GM19099 (cell line): ENCODE results near the gene NPPC.

Source experiments
- POLR2A ChIP-seq: IDR thresholded peaks from 3 replicates; pipeline ENCODE4 v1.6.1; 2011; ENCODE audit warnings: low read depth; ENCODE audit not compliant: insufficient read length; ENCODE audit errors: extremely low read depth

NPPC gene

DNA sequence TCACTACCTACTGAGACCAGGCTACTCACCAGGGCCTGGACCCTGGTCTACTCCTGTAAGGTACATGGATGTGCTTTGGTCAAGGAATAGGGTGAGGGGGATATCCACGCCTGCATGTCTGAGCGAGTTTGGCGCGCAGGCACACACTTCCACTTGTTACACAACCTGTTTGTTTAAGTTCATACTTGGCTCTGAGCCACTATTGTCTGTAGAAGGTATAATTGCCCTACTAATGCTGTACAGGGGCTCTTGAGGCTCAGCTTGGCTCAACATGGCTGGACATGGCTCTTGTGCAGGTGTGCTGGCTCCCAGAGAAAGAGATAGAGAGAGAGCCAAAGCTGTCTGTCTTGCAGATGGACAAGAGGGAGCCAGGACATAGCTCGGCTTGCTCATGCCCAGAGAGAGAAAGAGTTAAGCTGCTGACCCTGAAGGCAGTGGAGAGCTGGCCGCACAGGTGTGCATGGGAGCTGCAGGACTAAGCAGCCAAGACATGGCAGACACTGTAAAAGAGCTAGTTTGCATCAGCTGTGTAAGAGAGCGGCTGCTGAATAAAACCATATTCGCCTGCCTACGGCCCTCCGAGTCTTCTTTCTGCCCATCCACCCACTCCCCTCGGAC lies 35.2 kb downstream of the NPPC start:
- no peak for TF ChIP-seq POLR2A

DNA sequence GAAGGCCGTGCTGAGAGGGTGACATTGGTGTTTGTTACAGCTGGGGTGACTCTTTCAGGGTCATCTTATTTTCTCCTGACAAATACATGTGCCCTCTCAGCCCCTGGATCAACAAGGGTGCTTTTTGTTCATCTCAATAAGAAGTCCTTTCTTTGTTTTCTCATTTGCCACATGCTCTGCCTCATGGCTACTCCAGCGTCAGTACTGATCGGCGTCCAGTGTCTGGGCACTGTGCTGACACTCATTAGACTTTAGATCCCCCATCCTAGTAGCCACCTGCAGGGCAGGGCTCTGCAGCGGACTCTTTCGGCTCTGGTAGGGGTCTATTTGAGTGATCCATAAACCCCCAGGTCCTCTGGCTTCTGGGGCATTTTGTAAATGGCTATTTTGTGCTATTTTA lies 38.4 kb downstream of the NPPC start:
- no peak for TF ChIP-seq POLR2A

DNA sequence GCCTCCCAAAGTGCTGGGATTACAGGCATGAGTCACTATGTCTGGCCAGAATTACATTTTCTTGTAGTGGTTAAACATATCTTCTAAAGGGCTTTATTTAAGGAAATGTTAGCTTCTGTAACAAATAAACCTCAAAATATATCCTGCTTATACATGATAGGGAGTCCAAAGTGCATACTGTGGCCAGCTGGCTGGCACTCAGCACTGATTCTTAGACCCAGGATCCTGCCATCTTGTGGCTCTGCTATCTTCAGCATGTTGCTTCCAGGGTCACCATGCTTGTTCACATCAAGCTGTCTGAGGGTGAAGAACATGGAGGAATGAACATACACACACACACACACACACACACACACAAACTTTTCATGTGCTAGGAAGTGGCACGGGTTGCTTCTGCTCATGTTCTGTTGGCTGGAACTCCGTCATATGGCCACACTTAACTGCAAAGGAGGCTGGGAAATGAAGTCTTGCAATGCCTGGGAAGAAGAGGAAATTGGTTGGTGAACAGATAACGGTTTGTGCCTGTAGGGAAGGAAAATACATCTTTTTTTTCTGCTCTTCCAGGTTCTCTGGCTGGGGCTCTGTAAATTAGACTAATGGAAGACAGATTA lies 40.0 kb downstream of the NPPC start:
- TF ChIP-seq POLR2A = no peak

- TF ChIP-seq POLR2A = no peak
These were observed 41.6 kb downstream of the NPPC start for GRCh38 chr2:231884438-231885140.

- TF ChIP-seq POLR2A = no peak
These were observed 42.7 kb downstream of the NPPC start for GRCh38 chr2:231883468-231883881.

- TF ChIP-seq POLR2A = no peak
These were observed 43.5 kb downstream of the NPPC start for GRCh38 chr2:231882646-231883045.

- no peak for TF ChIP-seq POLR2A
These were observed 47.0 kb downstream of the NPPC start for GRCh38 chr2:231879216-231879615.

DNA sequence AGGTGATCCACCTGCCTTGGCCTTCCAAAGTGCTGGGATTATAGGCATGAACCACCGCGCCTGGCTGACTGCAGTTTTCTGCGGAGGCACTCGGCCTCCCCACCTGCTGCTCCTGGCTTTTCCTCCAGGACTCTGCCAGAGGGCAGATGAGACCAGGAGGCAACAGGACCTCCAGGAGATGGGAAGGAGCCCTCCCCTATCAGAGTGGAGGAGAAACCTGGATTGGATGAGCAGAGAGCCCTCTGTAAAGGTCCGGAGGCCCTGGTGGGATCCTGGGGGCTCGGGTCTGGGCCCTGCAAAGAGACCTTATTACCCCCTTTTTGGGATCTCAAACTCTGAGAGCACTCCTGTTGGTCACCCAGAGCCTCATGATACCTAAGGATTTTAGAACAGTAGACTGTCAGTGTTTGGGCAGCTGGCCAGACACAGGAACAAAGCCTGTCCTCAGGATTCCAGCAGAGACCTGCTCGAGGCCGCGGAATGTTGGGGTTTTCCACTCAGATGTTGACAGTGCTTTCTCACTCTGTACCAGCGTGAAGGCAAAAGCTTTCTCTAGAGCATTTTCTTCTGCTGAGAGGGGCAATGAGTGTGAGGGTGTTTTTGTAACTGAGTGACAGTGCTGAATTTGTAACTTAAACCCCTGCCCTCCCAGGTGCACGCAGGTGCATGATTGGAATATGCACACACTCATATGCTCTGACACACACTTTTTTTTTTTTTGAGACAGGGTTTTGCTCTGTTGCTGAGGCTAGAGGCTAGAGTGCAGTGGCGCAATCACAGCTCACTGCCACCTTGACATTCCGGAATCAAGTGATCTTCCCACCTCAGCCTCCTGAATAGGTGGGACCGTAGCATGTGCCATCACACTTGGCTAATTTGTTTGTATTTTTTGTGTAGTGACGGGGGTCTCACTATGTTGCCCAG lies 48.4 kb downstream of the NPPC start:
- TF ChIP-seq POLR2A = no peak

DNA sequence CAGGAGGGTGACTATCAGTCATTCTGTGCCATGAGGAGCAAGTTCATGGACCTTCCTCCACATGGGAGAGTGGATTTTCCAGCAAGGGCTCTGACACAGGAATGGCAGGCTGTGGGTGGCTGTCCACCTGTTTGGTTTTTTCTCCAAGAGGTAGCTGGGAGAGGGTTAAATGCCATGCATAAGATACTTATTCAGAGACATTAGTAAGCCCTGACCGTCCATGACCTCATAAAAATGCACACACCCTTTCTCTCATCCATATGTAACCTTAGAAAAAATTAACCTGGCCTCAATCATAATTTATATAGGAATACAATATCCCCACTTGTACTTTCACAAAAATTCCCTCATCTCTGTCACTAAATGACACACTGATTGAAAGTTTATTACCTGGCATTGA lies 51.3 kb downstream of the NPPC start:
- TF ChIP-seq POLR2A = no peak
